GM20431 (cell line): Measurements from ENCODE around the gene HOXA10.

ENCODE experiments used
- in situ Hi-C: fragments of 300-500 bp; cut with MseI, MboI; formaldehyde crosslinking; loops from one replicate; pipeline ENCODE4 v1.15.0; 2020; ENCODE audit warnings: low sequenced_read_pairs; ENCODE audit not compliant: unreplicated experiment

Gene HOXA10

DNA sequence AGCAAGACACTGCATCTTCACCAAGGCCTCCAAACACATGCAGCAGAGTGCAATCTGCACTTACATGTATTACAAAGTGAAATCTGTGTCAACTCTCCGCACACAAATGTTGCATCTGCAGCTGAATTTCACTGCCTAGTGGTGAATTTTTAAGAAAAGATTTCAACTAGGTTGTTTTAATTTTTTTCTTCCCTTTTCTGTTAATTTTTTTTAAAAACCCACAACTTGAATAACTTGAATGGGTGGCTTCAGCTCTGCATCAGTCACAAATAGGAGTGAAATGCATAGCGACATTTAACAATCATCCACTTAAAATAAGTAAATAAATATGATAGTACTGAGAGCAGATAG, 19.9 kb upstream of the HOXA10 start:
- in situ Hi-C loops, result no loop called here

DNA sequence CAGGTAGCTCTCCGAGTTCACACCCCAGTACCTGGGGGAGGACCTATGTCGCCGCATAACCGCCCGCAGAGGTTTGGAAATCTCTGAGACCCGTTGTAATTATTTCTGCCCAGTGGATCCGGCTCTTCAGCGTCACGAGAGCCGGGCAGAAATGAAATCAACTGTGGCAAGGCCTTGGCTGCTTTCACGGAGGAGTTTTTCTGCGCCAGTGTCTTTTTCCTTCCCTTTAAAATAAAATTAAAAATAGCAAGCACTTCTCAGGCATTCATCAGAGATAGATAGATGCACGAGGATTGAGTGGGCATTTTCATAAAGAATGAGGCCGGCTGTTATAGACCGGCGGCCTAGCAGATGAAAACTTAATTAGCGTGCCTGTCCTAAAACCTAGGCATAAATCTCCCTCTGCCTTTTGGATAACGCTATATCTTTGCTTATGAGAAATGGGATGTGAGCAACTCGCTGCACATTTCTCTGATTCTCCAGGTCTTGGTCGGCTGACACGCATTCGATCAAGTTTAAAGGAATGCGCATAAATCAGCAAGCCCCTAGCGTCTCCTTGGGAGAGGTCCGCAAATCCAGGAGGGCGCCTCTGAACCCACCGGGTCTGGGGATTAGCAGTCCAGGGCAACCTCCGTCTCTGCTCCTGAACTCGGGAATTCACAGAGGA, 19.3 kb upstream of the HOXA10 start:
- in situ Hi-C loops, result no loop called here

DNA sequence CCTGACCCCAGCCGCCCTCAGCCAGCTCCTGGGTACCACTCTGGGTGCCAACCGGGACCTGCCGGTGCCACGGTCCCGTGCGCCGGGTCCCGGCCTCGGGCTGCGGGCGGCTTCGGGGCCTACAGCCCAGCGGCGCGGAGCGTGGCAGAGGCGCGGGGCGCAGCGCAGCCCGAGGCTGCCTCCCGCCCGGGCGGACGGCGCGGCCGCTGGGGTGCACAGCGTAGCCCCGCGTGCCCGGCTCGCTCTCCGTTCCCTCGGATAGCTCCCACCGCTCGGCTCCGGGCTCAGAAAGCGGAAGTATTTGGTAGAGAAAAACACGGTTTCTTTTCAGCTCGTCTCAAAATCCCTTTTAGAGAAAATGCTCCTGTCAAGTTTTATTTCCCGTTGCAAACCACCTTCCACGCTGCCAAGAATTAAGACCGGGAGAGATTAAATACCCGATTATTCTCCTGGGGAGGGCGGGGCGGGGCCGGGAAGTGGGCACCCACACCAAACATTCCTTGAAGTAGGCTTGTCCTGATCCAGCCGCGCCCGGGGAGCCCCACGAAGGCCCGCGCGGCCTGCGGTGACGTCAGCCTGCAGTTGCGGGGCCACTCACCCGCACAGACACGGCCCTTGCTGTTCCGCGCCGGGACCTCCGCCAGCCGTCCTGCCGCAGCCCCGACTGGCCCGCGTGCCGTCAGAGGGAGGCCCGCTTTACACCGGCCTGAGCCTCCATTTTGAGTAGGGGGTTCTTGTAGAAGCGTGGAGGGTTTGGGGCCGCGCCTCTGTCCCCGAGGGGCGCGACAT, 18.6 kb upstream of the HOXA10 start:
- in situ Hi-C loops, result no loop called here

DNA sequence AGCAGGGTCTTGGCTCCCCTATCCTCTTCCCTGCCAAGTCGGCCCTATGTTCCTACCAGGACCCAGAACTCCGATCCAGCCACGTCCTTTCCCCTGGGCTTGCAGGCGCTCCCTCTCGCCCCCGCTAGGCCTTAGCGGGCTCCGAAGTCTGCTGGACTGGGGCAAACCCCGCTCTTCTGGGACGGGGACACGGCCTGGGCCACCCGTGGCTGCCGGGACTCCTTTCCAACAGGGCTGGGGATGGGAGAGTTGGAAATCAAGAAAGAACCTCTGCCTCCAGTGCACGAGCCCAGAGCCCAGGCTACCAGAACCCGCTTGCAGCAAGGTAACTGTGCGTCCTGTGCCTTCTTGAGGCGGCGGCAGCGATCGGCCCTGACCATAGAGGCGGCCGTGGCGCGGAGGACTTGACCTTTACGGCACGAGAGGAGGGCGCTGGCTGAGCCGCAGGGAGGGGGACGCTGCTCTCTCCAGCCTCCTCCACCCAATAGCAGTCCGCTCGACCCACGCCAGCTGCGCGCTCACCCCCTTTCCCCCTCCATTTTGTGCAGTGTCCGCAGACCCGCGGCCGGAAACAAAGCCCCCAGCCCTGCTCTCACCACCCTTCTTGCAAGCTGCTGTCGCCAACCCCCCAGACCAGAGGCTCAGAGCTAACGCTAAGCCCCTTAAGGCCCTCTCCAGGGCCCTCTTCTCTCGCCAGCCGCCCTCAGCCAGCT, 17.9 kb upstream of the HOXA10 start:
- in situ Hi-C loops, result no loop called here

DNA sequence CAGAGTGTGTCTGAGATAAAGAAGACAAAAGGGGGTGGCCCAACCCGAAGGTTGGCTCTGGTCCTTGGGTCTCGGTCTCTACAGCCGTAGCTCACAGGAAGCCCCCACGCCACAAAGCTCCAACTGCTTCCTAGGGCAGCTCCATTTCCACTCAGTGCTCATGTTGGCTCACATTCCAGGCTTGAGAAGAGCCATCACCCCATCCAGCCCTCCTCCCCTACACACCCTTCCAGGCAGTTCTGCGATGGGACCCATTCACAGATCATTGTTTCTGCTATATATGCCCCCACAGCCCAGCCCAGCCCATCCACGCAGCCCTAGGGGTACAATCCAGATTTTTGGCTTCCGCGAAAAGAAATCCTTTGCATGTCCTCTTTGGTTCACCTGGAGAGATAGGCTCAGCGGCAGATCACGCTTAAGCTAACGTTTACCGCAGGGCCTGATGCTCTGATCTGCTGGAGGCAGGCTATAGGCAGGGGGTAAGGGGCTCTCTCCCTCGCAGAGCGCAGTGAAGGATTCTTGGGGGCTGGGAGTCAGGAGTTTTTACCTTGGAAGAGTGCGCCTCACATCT, 17.1 kb upstream of the HOXA10 start:
- in situ Hi-C loops, result no loop called here

DNA sequence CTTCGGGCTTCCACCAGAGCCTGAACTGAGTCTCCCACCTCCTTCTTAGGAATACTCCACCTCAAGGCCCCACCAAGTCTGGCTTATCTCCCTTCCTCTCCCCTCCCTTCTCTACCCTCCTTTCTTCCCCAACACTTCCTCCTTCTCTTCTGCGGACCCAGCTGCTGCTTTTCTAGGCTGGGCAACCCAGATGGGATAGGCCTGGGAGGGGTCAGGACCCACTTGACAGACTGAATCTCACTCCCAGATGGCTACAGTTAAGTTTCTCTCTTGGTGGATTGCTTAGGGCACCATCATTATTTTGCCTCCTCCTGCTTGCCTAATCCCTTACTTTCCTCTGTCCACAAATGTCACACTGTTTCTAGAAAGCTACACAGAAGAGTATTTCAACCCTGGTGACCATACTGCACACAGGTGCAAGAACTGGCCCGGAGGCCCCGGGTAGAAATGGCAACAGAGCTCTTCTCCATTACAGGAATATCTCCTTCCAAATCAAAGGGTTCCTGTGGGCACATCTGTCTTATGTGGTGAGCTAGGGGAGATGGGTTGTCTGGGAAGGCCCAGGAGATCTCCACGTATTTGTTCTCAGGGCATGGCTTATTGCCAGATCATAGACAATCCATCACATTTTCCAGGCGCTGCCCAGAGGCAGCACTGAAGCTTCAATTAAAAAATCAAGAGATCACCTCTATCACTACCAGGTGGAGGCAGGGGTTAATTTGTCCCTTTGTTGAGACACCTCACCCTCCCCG, 16.1 kb upstream of the HOXA10 start:
- in situ Hi-C loops, result no loop called here

DNA sequence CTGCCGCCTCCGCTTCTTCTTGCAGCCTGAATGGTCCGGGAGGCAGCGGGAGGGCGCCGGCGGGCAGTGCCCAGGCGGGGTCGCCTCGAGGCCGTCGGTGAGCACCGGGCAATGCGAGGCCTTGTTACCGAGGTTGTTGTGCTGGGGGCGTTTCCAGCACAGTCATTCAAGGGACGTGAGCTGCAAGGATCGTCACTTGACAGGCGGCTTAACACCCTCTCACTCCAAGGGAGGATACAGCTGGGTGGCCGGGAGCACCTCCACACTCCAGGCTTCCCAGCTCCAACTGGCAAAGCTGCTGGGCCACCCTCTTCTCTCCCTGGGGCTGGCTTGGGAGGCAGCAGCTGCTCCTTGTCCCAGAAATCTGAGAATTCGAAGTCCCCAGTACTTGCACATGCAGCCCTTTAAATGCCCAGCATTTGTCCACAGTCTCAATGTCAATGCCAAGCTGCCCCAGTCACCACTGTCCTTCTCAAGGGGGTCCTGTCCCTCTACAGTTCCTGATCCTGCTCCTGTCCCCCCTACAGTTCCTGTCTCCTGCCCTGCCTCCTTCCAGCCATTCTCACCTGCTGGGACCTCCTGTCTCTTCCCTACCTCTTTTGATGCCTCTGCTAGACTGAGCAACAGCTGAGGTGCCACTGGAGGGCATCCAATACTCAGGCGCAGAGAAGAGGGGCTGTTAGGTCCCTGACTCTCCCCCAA, 15.3 kb upstream of the HOXA10 start:
- in situ Hi-C loops, result no loop called here

DNA sequence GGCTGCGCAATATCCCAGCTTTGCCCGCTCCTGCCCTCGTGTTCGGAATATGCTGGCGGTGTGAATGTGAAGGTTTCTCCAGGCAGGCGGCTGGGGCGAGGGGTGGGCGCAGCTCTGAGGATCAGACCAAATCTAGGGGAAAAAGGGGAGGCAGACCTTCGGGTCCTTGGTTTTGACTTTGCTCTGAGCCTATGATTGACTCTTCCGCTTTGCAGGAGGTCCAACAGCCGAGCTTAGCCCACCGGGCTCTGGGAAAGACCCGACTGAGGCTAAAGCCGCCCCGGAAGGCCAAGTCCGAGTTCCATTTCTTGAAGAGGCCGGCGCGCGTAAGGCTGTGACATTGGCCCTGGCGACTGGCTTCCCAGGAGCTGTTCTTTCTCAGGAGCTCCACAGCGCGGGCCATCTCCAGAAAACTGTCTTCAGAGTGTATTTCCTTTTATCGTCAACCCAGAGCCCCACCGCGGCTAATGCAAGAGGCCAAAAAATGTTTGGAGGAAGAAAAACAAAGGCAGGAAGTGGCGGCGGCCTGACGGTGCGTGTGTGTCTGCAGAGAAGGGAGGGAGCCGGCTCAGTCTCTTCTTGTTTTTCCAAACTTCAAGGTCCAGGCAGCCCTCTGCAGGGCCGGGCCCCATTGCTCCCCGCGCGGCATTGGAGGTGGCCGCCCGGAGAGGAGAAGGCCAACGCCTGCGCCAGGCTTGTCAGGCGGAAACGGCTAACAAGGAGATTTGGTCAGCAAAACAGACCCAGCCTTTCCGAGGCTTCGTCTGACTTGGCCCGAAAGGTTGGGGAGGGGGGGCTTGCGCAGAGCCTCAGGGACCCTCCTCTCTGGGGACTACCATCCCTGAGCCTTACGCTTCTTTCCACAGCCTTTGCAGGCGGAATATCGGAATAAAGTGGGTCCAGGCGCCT, 14.5 kb upstream of the HOXA10 start:
- in situ Hi-C loops, result no loop called here

DNA sequence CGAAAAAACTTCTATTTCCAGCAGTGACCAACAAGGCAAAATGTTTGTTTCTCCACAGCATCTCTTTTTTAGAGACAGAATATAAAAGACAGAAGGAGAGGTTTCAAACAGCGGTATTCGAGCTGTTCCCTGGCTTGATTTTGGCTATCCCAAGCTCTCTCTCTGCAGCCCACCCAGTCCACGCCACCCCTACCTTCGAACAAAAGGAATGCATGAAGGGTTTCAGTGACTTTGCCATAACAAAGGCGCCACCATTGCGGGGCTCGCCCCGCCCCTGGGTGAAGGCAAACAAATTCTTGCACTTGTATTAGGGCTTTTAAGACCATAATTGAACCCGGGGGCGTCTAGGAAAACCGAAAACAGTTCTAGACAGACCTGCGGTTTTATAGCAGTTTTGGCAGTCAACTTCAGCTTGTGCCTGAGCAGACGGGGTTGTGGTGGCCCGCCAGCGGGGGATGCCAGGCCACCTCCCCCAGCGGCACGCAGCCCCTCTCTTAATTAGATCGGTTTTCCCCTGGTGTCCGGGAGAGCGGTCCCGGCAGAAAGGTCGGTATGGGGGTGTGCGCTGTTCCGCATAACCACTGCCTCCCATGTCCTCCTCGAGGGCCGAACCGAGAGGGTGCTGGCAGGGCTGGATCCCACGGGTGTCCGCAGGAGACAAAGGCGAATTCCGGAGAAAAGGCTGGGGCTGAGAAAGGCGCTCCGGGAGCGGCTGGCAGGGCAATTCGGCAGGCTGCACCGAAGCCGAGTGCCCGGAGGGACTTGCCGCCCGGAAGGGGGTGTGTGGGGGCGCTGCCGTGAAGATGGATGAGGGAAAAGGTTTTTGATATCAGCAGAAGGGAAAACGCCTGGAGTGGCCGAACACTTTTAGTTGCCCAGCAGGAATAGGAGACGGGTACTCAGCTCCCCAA, 13.6 kb upstream of the HOXA10 start:
- in situ Hi-C loops, result no loop called here

DNA sequence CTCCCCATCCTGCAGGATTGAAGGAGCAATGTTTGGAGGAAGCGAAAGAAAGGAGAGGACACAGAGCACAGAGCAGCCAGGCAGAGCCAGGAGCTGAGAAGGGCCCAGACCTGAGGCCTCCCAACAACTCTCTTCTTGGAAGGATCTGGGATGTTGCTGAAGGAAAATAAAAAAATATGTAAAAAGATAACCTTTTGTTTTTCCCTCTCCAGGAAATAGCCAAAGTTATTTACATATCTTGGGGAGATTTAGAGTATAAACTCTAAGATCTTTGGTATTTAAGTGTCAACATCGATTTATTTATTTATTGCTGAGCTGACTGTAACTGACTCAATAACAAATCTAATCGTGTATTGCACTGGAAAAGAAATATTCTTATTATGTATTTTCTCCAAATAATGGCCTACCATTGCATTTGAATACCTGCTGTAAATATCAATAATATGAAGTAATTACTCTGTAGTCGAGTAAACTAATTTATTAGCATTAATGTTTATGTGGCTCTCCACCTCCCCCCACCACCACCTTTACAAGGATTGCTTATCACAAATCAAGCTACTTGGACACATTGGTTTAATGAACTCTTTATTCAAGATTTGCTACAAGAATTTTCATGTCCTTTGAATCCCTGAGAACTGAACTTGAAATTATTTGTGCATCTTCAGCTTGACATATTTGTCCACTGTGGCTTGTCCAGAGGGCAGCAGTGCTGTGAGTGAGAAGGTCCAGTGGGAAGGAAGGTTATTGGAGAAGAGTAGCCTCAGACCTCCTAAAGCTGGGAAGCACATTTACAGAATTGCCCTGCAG, 12.8 kb upstream of the HOXA10 start:
- in situ Hi-C loops, result no loop called here

DNA sequence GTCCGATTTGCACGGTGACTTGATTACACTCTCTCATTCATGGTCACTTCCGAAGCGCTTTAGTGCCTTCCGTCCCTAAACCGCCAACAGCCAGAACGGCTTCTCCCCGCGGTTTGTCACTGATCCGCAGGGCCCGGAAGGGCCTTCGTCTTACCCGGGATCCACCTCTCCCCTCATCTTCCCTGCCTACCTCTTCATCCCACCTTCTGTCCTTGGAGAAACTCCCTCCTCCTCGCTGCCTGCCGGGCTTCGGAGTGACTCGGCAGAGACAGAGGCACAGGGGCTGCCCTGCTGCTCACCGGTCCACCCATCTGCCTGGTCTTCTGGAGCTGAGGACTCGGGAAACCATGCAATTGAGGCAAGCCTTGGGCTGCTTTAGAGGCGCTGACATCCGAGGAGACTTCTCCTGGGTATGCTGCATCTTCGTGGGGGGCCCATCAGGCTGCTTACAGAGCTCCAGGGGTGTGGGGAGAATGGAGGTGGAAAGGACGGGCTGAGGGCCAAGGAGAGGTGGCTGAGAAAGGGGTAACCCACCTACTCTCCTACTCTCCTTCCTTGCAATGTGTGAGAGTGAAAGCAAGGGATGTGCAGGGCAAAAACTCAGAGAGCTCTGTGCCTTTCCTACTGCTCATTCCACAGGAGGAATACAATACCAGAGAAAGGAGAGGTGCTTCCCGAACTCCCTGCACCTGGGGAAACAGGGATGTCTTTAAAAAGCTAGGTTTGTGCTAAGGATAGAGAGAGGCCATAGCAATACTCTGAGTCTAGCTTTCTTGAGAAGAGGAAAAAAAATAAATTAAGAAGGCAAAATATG, 11.9 kb upstream of the HOXA10 start:
- in situ Hi-C loops, result no loop called here

DNA sequence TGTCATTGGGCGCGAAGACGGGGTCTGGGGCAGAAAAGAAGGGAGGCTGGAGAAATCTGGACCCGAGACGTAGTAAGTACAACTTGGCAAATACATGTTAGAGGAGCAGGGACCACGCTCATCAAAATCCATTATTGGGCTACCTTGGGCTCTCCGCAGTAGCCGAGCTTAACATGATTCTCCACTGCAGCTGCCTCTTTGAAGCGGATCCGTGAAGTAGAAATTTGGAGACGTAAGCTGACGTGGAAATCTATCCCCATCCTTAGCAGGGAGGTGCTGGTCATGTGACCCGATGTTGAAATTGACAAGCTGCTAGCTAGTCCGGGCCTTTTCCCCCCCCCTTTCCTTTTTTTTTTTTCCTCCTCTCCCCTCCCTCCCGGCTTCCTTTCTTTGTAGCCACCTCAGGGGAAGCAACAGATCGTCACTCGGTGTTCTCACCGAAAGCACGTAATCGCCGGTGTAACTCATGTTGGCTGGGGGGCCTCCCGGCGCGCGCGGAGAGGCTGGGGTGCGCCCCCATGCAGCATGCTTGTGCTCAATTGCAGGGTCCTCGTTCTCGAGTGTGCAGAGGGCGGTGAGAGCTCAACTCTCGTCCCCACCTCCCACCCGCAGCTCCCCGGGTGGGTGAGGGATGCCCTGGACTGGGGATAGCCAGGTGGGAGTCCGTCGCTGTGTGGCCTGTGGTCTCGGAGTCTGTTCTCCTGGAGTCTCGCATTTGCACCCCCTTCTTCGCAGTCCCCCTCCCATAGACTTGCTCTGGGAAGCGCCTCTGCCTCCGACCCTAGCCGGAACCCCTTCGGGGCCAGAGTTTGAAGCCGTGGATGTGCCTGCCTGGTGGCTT, 11.1 kb upstream of the HOXA10 start, which contains the start of gene HOXA11:
Gene HOXA11, minus strand, starts transcription at position 220 of the 841 bp plus-strand sequence. Its CDS starts 88 bp downstream, at position 132.
- in situ Hi-C loops, result no loop called here

DNA sequence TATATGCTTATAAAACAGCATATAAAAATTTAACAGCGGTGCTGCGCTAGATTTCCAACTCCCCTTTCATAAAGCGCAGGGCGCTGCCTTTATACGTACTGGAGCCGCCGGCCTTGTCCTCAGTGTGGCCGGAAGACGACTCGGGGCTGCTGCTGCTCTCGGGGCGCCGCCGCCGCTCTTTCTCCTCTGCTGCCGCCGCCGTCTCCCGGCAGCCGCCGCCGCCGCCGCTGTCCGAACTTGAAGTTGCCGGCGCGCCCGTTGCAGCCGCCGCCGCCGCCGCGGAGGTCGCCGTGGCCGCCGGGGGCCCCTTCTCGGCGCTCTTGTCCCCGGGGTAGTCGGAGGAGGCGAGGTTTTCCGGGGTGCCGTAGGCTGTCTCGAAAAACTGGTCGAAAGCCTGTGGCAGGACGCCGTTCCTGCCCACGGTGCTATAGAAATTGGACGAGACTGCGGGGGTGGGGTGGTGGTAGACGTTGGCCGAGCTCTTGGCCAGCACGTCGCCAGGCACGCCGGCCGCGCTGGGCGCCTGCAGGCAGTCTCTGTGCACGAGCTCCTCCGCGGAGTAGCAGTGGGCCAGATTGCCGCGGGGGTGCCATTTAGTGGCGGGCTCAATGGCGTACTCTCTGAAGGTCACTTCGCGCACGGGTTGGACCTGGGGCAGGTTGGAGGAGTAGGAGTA, 10.4 kb upstream of the HOXA10 start:
- in situ Hi-C loops, result no loop called here

DNA sequence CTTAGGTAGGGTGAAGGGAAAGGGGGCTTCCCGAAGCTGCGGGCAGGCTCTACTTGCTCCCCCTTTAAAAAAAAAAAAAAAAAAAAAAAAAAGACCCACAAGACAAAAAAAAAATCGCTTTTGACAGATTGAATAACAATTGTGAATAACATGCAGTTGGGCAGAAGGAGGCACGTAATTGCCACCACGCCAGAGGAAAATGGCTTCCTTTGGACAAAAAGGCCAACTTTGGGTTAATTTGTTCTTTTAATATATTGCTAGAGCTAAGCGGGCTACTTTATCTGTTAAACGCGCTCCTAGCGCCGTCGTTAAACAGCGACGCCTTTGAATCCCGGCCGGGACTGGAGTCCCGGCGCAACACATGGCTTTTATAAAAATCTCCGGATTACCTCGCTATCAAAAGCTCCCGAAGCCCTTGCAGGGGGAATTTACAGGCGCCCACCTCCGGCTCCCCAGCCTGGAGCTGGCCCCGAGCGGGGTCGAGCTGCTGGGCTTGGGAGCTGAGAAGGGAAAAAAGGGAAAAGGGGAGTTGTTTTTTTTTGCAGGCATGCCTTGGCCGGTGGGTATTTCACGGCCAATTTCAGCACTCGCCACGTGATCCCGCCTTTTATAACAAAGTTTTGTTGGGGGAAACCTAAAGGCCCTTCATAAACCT, 9.7 kb upstream of the HOXA10 start:
- in situ Hi-C loops, result no loop called here
